Activated naive CD4-positive, alpha-beta T cell treated with anti-CD3 and anti-CD28 coated beads, Interleukin-2, amount 50 U/mL, for 72 hours (primary cell): ENCODE results near the gene SHLD3. TPM values are rescaled to one million over a fixed set of nuclear protein-coding genes. Genes with fewer than 3 reads are reported as not detected.
"Not testable (repeated sequence)": the region's sequence is repeated elsewhere in the genome, so short reads cannot be mapped to it uniquely, and the experiment has no call there.

Experiments used
- ATAC-seq, 2 donors: fragments of 150-1000 bp; cut with Tn5 transposase; 2 replicates each; pipeline ENCODE4 v1.10.0; 2021; ENCODE audit warnings: mild to moderate bottlenecking in 2 of 2, moderate library complexity in 2 of 2
- DNase-seq, 2 donors: peaks; one replicate each; pipeline ENCODE4 v3.0.0; 2021 to 2022; ENCODE audit warnings: low spot score in 2 of 2
- H3K27ac Mint-ChIP-seq, 2 donors: one replicate each; pipeline ENCODE4 v1.8.0; 2022; ENCODE audit warnings: mild to moderate bottlenecking in 2 of 2, mixed read lengths in 2 of 2
- H3K36me3 Mint-ChIP-seq, 2 donors: one replicate each; pipeline ENCODE4 v1.8.0; 2022; ENCODE audit warnings: mixed read lengths in 2 of 2
- H3K9me3 Mint-ChIP-seq, 2 donors: one replicate each; pipeline ENCODE4 v1.8.0; 2022; ENCODE audit warnings: mixed read lengths in 2 of 2
- total RNA-seq, 2 donors: library from RNA; stranded (reverse); gene quantifications; one replicate each; pipeline ENCODE4 v1.2.3, GENCODE V29; 2022

Gene SHLD3, protein sequence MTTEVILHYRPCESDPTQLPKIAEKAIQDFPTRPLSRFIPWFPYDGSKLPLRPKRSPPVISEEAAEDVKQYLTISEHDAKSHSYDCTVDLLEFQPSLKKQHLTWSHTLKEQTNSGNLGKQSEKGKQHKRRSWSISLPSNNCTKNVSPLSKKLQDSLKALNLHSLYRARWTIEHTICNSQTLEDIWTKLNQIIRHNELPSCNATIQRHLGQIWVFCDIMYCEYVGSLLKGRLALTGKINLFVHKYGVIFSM
- total RNA-seq = 1 to 10 TPM; 1.9 to 5.0 TPM

DNA sequence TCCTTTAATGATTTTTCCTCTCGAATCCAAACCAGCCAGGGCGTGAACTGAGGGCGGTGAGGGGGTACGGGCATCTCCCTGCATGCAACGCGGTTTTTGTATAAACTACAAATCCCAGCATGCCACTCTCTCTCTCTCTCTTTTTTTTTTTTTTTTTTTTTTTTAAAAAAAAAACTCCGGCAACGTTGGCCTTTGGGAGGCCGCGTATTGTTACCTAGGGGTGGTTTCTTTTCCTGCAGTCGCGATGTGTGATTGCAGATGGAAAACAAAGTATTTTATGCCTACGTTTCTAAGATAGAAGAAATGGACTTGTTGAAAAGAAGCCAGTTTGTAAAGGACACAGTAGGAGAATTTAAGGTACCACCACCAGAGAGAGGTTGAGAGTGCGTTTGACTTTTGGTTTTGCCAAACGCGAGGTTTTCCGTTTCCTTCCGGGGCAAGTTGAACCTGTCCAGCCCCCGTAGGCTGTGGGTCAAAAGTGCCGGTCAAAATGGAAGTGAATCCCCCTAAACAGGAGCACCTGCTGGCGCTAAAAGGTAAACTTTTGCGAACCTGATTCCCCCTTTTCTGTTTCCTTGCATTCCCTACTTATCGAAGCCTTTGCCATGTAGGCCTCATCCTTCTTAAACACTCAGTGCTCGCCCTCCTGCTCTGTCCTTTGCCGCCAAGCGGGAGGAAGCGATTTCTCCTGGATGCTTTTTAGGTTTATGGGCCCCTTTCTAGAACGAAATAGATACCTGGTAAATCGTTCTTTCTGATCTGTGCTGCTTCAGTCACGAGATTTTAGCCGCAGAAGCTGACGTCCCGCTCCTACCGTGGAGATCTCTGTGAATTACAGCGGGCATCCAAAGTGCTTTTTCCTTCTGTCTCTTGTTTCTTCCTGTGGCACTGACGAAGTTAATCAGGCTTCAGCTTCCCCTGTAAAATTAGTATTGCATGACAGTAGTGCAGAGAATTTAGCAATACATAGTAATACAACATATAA, at the start of gene SHLD3, which contains the start of gene TRAPPC13:
SHLD3 (plus strand) TSS at position 457 of the 985 bp plus-strand sequence. CDS start 4,561 bp downstream, outside the sequence.
TRAPPC13 (plus strand) TSS at position 457 of the 985 bp plus-strand sequence; CDS start at position 491, 34 bp downstream.
- H3K9me3 Mint-ChIP-seq = no peaks in the 10 kb centered on the region
- DNase-seq = peak; percentile 74 to 77

DNA sequence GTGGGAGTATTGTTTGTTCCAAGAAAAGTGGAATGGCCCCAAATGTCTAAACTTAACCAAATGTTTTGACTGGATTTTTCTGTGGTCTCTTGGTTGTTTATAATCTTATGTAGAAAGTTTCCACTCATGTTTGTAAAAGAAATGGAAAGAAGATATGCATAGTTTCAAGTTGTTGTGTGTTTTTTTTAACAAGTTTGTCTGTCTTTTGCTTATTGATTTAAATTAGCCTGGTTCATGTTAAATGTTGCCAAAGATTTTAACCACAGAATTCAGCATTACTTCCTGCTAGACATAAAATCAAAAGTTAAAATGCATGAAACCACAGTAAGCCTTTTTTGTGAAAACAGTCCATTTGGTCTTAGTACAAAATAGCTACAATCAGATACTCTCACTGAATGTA, 47.7 kb upstream of the SHLD3 start:
- Mint-ChIP-seq H3K27ac (no peak overlapping the region), H3K36me3 (peaks cover 14 to 22% of the 10 kb centered on the region in 2 donors), H3K9me3 (no peaks in the 10 kb centered on the region)
- DNase-seq (no peak), ATAC-seq (no peak)

More for the DNA sequence above, at the start of gene SHLD3, which contains the start of gene TRAPPC13:
- peak within 1 kb of the TSS; percentile 92 to 98 for H3K27ac Mint-ChIP-seq
- H3K36me3 Mint-ChIP-seq = peaks cover 17 to 21% of the 10 kb centered on the region in 2 donors
- ATAC-seq = peak; percentile 73 to 84

DNA sequence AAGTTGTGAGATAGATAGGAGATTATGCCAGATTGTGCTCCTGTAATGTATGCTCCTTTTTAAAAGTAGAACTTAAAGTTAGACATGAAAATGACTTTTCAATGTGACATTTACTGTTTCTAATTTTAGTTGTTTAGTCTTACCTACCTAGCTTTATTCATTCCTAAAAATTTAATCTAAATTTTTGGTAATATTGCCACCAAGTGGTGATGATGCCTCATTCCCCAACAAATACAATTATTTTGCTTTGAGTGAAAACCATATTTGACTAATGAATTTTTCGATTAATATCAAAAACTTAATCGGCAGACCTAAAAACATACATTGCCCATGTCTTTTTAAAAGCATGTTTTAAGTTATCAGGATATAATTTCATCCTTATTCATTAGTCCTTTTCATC, 36.1 kb upstream of the SHLD3 start:
- no peak for ATAC-seq
- Mint-ChIP-seq H3K27ac (no peak overlapping the region), H3K9me3 (no peaks in the 10 kb centered on the region), H3K36me3 (peaks cover 7 to 8% of the 10 kb centered on the region in 2 donors)
- no peak for DNase-seq

DNA sequence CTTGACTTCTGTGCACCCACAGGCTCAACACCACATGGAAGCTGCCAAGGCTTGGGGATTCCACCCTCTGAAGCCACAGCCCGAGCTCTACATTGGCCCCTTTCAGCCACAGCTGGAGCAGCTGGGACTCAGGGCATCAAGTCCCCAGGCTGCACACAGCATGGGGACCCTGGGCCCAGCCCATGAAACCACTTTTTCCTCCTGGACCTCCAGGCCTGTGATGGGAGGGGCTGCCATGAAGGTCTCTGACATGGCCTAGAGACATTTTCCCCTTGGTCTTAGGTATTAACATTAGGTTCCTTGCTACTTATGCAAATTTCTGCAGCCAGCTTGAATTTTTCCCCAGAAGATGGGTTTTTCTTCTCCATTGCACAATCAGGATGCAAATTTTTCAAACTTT, 23.1 kb upstream of the SHLD3 start:
- not testable (repeated sequence) for H3K27ac Mint-ChIP-seq, ATAC-seq
- peaks cover 29 to 38% of the 10 kb centered on the region in 2 donors for H3K36me3 Mint-ChIP-seq

DNA sequence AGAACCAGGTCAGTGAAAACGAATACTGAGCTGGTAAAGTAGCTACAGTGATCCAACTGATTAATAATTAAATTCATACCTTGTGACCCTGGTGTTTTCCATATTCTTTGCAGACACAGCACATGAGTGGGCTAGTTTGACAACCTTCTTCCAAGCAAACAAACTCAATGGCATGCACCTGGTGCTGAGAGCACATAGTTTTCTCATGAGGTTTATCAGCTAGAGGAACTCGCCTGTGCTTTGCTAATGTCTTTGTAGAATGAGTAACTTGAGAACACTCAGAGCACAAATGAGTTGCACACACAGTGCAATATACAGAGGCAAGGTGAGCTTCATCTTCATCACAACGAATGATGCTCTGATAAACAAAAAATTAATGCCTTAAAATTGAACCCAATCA, 13.3 kb upstream of the SHLD3 start:
- no peak for ATAC-seq
- peaks cover 0 to 8% of the 10 kb centered on the region in 2 donors for H3K36me3 Mint-ChIP-seq

More for the DNA sequence above, 23.1 kb upstream of the SHLD3 start:
- H3K9me3 Mint-ChIP-seq = peaks cover 9 to 12% of the 10 kb centered on the region in 2 donors
- DNase-seq = not testable (repeated sequence)

DNA sequence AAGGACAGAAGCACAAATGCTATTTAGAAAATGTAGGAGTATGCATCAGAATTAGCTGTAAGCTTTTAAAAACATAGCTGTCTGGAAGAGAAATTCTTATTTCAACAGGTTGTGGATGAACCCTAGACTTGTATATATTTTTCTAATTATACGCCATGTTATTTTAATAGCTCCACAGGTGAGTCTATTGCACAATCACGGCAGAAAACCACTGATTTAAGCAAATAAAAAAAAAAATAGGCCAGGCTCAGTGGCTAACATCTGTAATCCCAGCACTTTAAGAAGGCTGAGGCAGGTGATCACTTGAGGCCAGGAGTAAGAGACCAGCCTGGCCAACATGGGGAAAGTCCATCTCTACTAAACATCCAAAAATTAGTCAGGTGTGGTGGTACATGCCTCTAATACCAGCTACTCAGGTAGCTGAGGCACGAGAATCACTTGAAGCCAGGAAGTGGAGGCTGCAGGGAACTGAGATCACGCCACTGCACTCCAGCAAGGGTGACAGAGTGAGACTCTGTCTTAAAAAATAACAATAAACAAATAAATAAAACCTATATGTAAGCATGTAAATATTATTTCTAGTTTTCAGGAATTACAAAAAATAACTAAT, 12.4 kb upstream of the SHLD3 start:
- DNase-seq (no peak), ATAC-seq (no peak)
- Mint-ChIP-seq H3K36me3 (peaks cover 0 to 8% of the 10 kb centered on the region in 2 donors), H3K9me3 (no peaks in the 10 kb centered on the region), H3K27ac (no peak overlapping the region)

More for the DNA sequence above, 13.3 kb upstream of the SHLD3 start:
- Mint-ChIP-seq H3K27ac (no peak overlapping the region), H3K9me3 (no peaks in the 10 kb centered on the region)
- no peak for DNase-seq

DNA sequence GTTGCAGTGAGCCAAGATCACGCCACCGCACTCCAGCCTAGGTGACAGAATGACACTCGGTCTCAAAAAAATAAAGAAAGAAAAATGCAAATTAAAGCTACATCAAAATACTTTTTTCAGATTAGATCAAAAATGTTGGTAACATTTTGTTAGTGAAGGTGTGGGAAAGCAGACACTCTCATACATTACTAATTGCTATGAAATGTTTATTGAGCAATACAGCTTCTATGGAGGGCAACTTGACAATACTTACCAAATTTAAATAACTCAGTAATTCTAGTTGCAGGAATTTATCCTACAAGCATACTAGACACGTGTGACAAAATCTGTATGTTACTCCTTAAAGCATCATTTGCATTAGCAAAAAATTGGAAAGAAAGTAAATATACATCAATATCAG, 4.8 kb upstream of the SHLD3 start:
- Mint-ChIP-seq H3K9me3 (no peaks in the 10 kb centered on the region), H3K36me3 (peaks cover 2 to 12% of the 10 kb centered on the region in 2 donors), H3K27ac (peak overlapping the region in 1 of 2 donors; percentile 14)
- ATAC-seq (no peak), DNase-seq (no peak)

DNA sequence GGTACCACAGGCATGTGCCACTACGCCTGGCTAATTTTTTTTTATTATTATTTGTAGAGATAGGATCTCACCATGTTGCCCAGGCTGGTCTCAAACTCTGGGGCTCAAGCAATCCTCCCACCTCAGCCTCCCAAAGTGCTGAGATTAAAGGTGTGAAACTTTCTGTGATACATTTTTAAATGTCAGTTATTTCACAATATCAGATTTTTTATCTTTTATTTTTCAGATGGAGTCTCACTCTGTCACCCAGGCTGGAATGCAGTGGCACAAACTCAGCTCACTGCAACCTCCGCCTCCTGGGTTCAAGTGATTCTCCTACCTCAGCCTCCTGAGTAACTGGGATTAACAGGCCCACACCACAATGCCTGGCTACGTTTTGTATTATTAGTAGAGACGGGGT, 2.9 kb upstream of the SHLD3 start:
- H3K36me3 Mint-ChIP-seq = peaks cover 6 to 17% of the 10 kb centered on the region in 2 donors
- not testable (repeated sequence) for DNase-seq, H3K9me3 Mint-ChIP-seq, ATAC-seq, H3K27ac Mint-ChIP-seq

DNA sequence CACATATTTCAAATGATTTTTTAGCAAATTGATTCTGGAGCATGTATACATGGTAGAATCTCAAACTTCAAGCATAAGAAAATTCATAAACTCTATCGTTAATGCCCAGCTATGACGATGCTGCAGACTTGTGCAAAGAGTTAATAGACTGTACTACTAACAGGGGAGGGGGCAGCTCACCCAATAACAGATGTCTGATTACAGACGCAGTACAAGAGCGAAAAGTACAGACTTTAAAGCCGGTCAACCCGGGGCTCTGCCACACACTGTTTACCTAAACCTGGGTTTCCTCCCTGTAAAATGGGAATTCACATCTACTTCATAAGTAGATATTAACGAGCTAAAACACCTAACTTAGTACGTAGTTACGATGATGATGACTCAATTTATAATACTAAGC, 1.3 kb upstream of the SHLD3 start:
- peak overlapping the region; percentile 92 to 98 for H3K27ac Mint-ChIP-seq
- H3K36me3 Mint-ChIP-seq = peaks cover 15 to 17% of the 10 kb centered on the region in 2 donors
- DNase-seq = no peak
- H3K9me3 Mint-ChIP-seq = no peaks in the 10 kb centered on the region
- ATAC-seq = no peak

DNA sequence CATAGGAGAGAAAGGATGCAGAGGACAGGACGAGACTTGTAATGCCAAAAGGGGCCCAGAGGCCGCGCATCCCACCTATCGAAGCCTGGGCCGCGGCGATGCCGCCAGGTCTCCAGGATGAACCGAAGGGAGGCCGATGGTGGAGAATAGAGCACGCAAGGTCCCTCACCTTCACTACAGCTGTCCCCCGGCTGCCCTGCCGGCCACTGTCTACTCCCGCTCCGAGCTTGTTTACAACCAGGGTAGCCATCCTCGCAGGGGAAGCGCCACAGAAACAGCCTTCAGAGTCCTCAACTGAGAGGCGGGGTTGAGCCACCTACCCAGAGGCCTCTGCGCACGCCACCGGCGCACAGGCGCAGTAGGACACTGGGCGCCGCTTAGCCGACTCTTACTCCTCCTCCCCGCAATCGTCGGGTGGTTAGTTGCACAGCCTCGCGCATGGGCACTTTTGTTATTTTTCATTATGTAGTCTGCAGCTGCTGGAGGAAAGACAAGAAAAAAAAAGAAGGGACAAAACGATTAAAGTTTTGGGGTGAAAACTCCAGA, 729 bp upstream of the SHLD3 start, which contains the start of gene TRIM23:
TRIM23 (minus strand) TSS at position 309 of the 546 bp plus-strand sequence; CDS start at position 250, 59 bp downstream.
- Mint-ChIP-seq H3K27ac (peak within 1 kb of the TSS; percentile 92 to 98), H3K9me3 (no peaks in the 10 kb centered on the region), H3K36me3 (peaks cover 15 to 17% of the 10 kb centered on the region in 2 donors)
- peak; percentile 84 to 93 for DNase-seq
- ATAC-seq = peak; percentile 97 to 99

DNA sequence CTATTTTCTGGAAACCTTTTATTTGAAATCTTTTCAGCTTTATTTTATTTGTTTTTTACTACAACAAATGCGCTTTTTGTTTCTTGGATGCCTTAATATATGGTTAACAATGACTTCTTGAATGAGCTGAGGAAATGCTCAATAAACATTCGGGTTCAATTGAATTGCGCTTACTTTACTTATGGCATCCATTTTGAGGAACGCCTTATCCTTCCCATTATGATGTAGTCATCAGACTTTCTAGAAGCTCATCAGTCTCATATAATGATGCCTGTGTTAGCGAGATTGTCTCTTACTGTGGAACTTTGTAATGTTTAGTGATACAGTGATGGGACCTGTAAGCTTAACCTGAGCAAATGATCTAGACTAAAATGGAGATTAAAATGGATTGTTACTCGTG, 916 bp downstream of the SHLD3 start:
- Mint-ChIP-seq H3K27ac (peak overlapping the region; percentile 67 to 92), H3K36me3 (peaks cover 17 to 22% of the 10 kb centered on the region in 2 donors), H3K9me3 (no peaks in the 10 kb centered on the region)
- DNase-seq (no peak), ATAC-seq (no peak)

DNA sequence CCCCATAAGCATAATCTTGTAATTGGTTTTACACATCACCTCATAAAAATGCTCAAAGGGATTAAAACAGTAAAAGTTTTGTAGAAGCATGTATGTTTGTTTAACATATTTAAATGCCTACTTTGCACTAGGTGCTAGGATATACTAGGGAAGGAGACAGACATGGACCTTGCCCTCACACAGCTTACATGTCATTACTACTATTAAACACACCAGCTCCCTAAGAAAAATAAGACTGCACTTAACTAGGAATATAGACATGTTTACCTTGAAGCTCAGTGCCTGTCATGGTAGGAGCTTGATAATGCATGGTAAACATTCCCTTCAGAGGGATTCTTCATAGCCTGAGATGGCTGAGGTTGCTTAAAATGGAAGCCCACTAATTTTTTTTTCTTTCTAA, 6.2 kb downstream of the SHLD3 start:
- DNase-seq = no peak
- ATAC-seq = no peak
- no peaks in the 10 kb centered on the region for H3K9me3 Mint-ChIP-seq
- H3K36me3 Mint-ChIP-seq = peaks cover 0 to 15% of the 10 kb centered on the region in 2 donors
- H3K27ac Mint-ChIP-seq = no peak overlapping the region

DNA sequence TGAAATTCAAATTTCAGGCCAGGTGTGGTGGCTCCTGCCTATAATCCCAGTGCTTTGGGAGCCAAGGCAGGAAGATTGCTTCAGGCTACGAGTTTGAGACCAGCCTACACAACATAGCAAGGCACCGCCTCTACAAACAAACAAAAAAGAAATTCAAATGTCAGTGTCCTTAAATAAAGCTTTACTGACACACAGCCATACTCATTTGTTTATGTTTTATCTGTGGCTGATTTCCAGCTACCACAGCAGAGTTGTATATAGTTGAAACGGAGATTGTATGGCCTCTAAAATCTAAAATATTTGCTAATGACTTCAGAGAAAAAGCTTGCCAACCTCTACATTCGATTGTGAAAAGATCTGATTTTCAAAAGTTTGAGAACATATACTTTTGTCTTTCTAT, 15.4 kb downstream of the SHLD3 start:
- DNase-seq (no peak), ATAC-seq (no peak)
- H3K27ac Mint-ChIP-seq = no peak overlapping the region
- H3K9me3 Mint-ChIP-seq = peaks cover 0 to 6% of the 10 kb centered on the region in 2 donors
- H3K36me3 Mint-ChIP-seq = peaks cover 8 to 15% of the 10 kb centered on the region in 2 donors

DNA sequence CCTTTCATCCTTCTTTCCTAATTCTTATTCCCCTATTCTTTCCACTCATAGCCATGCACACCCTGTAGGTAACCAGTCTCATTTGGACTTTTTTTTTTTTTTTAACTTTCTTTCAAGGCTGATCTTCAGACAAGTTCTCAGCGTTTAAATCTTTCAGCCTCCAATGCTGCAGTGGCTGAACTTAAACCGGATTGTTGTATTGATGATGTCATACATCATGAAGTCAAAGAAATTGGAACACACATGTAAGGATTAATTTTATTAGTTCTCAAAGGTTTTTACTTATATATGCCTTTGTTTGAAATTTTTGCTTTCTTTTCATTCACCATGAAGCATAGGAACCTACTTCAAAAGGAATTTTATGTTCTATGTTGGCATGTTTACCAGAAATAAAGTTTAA, 22.1 kb downstream of the SHLD3 start:
- DNase-seq (no peak), ATAC-seq (no peak)
- Mint-ChIP-seq H3K36me3 (peaks cover 0 to 4% of the 10 kb centered on the region in 2 donors), H3K27ac (no peak overlapping the region), H3K9me3 (no peaks in the 10 kb centered on the region)

DNA sequence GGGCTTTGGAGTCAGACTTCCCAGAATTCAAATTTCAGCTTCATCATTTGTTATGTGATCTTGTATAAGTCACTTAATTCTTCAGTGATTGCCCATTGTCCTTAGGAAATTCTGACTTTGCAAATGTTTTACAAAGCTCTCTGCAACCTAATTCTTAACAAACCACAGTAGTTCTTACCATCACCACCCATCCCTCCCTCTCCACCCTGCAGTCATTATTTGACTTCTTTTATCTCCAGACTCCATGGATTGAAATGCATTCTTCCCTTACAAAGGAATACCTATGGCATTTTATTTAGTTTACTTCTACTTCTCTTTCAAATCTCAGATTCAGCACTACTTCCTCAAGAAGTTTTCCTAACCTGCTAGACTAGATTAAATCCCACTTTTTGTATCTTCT, 23.1 kb downstream of the SHLD3 start:
- H3K27ac Mint-ChIP-seq = no peak overlapping the region
- DNase-seq (no peak), ATAC-seq (no peak)
- H3K9me3 Mint-ChIP-seq = no peaks in the 10 kb centered on the region
- H3K36me3 Mint-ChIP-seq = peaks cover 0 to 4% of the 10 kb centered on the region in 2 donors

DNA sequence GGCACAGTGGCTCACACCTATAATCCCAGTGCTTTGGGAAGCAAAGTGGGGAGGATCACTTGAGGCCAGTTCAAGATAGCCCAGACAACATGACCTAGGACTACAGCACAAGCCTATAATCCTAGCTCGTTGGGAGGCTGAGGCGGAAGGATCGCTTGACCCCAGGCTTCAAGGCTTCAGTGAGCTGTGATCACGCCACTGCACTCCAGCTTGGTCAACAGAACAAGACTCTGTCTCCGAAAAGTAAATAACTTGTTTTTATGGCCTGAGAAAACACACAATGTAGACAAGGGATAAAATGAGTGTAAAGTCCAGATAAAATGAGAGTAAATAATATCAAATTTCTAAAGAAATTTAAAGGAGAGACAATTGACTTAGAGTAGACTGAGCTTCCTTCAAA, 26.3 kb downstream of the SHLD3 start:
- Mint-ChIP-seq H3K36me3 (peaks cover 0 to 4% of the 10 kb centered on the region in 2 donors), H3K9me3 (no peaks in the 10 kb centered on the region), H3K27ac (no peak overlapping the region)
- no peak for ATAC-seq
- DNase-seq = no peak
